Breast epithelium (tissue), 4 donors: ENCODE data around the gene PGGHG. TPM values are rescaled to one million over a fixed set of nuclear protein-coding genes. Genes with fewer than 3 reads are reported as not detected.

ENCODE experiments used
- DNase-seq, 2 donors: peaks; one replicate each; pipeline ENCODE4 v3.0.0-alpha.2; 2019; ENCODE audit warnings: low spot score in 2 of 2
- H3K27ac ChIP-seq, 2 donors: fragments of 200-600 bp; sonication (generic) in 1 of 2; one replicate each; pipeline ENCODE4 v1.5.1; 2016 to 2019; ENCODE audit warnings: mild to moderate bottlenecking in 1 of 2
- H3K27me3 ChIP-seq, 2 donors: fragments of 200-600 bp; sonication (generic) in 1 of 2; one replicate each; pipeline versions ENCODE4 v1.5.1 to v1.6.0; 2017 to 2019; ENCODE audit warnings: control low read depth in 1 of 2, mild to moderate bottlenecking in 1 of 2
- H3K36me3 ChIP-seq: fragments of 200-600 bp; one replicate; pipeline ENCODE4 v1.5.1; 2019
- H3K4me1 ChIP-seq, 2 donors: fragments of 200-600 bp; sonication (generic); one replicate each; pipeline ENCODE4 v1.5.1; 2016 to 2019; ENCODE audit warnings: control low read depth in 1 of 2
- H3K4me3 ChIP-seq, 3 donors: fragments of 200-600 bp; sonication (generic); 1 replicate in 2 of 3; 2 replicates in 1 of 3; pipeline ENCODE4 v1.5.1; 2016 to 2019; ENCODE audit warnings: mild to moderate bottlenecking in 3 of 3, moderate library complexity in 2 of 3
- H3K9me3 ChIP-seq, 2 donors: fragments of 200-600 bp; sonication (generic) in 1 of 2; one replicate each; pipeline ENCODE4 v1.5.1; 2016 to 2019; ENCODE audit warnings: control low read depth in 1 of 2
- CTCF ChIP-seq, 3 donors: fragments of 450-650 bp; IDR thresholded peaks; one replicate each; pipeline ENCODE4 v1.5.1; 2016 to 2017; ENCODE audit warnings: antibody characterized with exemption in 3 of 3, mild to moderate bottlenecking in 3 of 3, moderate library complexity in 3 of 3
- POLR2A ChIP-seq: fragments of 450-650 bp; IDR thresholded peaks from one replicate; pipeline ENCODE4 v1.6.1; 2016; ENCODE audit warnings: antibody characterized with exemption, mild to moderate bottlenecking, moderate library complexity
- POLR2AphosphoS5 ChIP-seq, 3 donors: sonication (generic); formaldehyde crosslinking; IDR thresholded peaks; one replicate each; pipeline ENCODE4 v1.6.1; 2017; ENCODE audit warnings: antibody characterized with exemption in 3 of 3
- intact Hi-C: fragments of 100-400 bp; cut with DNase I; formaldehyde crosslinking; loops from one replicate; pipeline ENCODE4 v1.15.1; 2023; ENCODE audit warnings: low total_unique reads
- total RNA-seq, 3 donors: library from RNA; depleted of rRNA; stranded (reverse); fragments of >200 nt; gene quantifications; one replicate each; pipeline ENCODE4 v1.1.0, GENCODE V29; 2016

The PGGHG gene
- total RNA-seq, 3 donors from 2014 or later: 13.0 to 63.9 (median 37.3) TPM

DNA sequence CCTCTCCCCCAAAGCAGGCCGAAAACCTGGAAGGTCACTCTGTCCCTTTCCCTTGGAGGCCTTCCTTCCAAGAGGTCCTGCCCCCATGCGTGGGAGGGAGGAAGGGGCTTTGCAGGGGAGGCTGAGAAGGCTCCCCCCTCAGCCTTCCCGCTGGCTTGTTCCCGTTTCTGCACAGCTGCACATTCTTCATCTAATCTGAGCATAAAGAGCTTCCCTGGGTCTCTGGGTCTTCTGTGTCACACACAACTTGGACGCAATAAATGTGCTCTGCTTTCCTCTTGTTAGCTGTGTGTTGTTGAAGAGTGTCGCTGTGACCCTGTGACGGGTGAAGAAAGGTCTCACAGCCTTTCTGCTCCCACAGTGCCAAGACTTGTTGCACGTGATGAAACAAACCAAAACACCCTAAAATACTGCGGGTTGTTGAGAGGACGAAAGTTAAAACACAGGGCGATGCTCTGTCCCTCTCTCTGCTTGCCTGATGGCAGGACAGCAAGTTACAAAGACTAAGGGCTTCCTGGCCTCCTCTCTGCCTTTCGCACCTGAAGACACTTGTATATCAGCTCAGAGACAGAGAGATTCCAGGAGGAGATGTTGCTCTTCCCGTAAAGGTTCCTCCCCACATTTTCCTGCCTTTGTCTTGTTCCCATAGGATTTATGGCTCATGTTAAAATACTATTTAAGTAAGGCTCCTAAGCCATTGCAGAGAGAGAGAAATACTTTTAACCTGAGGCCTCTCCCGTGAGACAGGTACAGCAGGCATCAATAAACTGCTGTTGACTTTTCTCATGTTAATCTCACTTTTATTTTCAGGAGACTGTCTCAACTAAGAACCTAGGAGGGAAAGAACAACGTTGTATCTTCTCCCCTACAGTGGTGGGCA, 47.1 kb downstream of the PGGHG start:
- intact Hi-C loops: loop anchor here (2.0 kb wide), 1 partner anchor 79 kb away; the partner anchor contains the start of gene SIGIRR
- DNase-seq: peak in 1 of 2 donors; percentile 17

GRCh38 chr11:336659-337198, 47.8 kb downstream of the PGGHG start:
- H3K4me3 ChIP-seq: no peak overlapping the region
- H3K4me1 ChIP-seq: no peaks in the 10 kb centered on the region
- H3K36me3 ChIP-seq: no peaks in the 10 kb centered on the region
- no peaks in the 10 kb centered on the region for H3K9me3 ChIP-seq
- TF ChIP-seq CTCF (IDR thresholded peaks at IDR 0.05) (no peak), POLR2A (no peak), POLR2AphosphoS5 (IDR thresholded peaks at IDR 0.05) (no peak)
- intact Hi-C loops: loop anchor here (2.0 kb wide), 1 partner anchor 78 kb away; the partner anchor contains the start of gene SIGIRR
- no peaks in the 10 kb centered on the region for H3K27me3 ChIP-seq
- DNase-seq: peak in 1 of 2 donors; percentile 1
- H3K27ac ChIP-seq: peak overlapping the region; percentile 76 to 79

More for the DNA sequence above, 47.1 kb downstream of the PGGHG start:
- Histone ChIP-seq H3K4me1 (no peaks in the 10 kb centered on the region), H3K36me3 (no peaks in the 10 kb centered on the region), H3K4me3 (peak overlapping the region in 1 of 3 donors; percentile 19), H3K9me3 (no peaks in the 10 kb centered on the region), H3K27me3 (no peaks in the 10 kb centered on the region), H3K27ac (peak overlapping the region; percentile 76 to 79)
- peak in 2 of 3 donors; percentile 16 to 22 for TF ChIP-seq POLR2AphosphoS5 (IDR thresholded peaks at IDR 0.05)
- no peak for TF ChIP-seq POLR2A
- no peak for TF ChIP-seq CTCF (IDR thresholded peaks at IDR 0.05)

GRCh38 chr11:337711-338110, 48.8 kb downstream of the PGGHG start:
- Histone ChIP-seq H3K27ac (peak overlapping the region in 1 of 2 donors; percentile 48), H3K27me3 (no peaks in the 10 kb centered on the region), H3K9me3 (no peaks in the 10 kb centered on the region), H3K4me3 (no peak overlapping the region), H3K36me3 (no peaks in the 10 kb centered on the region), H3K4me1 (no peaks in the 10 kb centered on the region)
- peak in 1 of 2 donors; percentile 27 for DNase-seq
- no peak for TF ChIP-seq POLR2A
- TF ChIP-seq CTCF (IDR thresholded peaks at IDR 0.05): no peak
- no peak for TF ChIP-seq POLR2AphosphoS5 (IDR thresholded peaks at IDR 0.05)
- intact Hi-C loops: loop anchor here (2.0 kb wide), 1 partner anchor 77 kb away; the partner anchor contains the start of gene SIGIRR

- DNase-seq: no peak
- intact Hi-C loops: no loop called here
- Histone ChIP-seq H3K9me3 (no peaks in the 10 kb centered on the region), H3K4me1 (no peaks in the 10 kb centered on the region), H3K4me3 (no peak overlapping the region), H3K27me3 (no peaks in the 10 kb centered on the region), H3K27ac (no peak overlapping the region), H3K36me3 (no peaks in the 10 kb centered on the region)
- no peak for TF ChIP-seq CTCF (IDR thresholded peaks at IDR 0.05)
- no peak for TF ChIP-seq POLR2A
- no peak for TF ChIP-seq POLR2AphosphoS5 (IDR thresholded peaks at IDR 0.05)
Measured at GRCh38 chr11:339963-340362, 51.0 kb downstream of the PGGHG start.
